OCI-LY7 (cell line): ENCODE results near the gene ZNF470.

Experiments
- EZH2phosphoT487 ChIP-seq: fragments of 200-600 bp; sonication (generic); IDR thresholded peaks from 2 replicates; pipeline ENCODE4 v1.6.1; 2018; ENCODE audit warnings: low read depth, borderline replicate concordance, mild to moderate bottlenecking, mixed run types, antibody characterized with exemption, low read length, moderate library complexity, mixed read lengths
- TF ChIP-seq, protein P1 (sequence below): fragments of 200-600 bp; sonication (generic); conservative IDR thresholded peaks from 2 replicates; pipeline ENCODE4 v1.5.1; 2014; ENCODE audit warnings: mild to moderate bottlenecking, antibody characterized with exemption, low read length, moderate library complexity, mixed read lengths

DNA sequence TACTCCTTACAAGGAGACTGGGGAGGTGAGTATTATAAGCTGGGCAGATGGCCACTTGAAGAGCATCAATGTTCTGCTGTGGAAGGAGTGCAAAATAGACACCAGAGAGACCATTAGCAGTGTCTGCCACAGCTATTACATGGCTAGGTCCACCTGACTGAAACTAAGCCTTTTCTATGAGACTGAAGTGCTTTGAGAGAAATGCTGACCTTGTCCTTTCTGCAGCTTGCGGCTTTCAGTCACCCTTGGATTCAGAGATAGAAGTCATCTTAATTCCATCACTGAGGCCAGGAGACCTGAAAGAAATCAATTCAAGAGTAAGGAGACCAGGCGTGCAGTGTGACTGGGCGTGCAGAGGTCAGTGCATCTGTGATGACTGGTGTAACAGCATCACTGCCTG is 29.8 kb upstream of the ZNF470 start:
- TF ChIP-seq, protein P1, sequence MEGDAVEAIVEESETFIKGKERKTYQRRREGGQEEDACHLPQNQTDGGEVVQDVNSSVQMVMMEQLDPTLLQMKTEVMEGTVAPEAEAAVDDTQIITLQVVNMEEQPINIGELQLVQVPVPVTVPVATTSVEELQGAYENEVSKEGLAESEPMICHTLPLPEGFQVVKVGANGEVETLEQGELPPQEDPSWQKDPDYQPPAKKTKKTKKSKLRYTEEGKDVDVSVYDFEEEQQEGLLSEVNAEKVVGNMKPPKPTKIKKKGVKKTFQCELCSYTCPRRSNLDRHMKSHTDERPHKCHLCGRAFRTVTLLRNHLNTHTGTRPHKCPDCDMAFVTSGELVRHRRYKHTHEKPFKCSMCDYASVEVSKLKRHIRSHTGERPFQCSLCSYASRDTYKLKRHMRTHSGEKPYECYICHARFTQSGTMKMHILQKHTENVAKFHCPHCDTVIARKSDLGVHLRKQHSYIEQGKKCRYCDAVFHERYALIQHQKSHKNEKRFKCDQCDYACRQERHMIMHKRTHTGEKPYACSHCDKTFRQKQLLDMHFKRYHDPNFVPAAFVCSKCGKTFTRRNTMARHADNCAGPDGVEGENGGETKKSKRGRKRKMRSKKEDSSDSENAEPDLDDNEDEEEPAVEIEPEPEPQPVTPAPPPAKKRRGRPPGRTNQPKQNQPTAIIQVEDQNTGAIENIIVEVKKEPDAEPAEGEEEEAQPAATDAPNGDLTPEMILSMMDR: no peak
- TF ChIP-seq EZH2phosphoT487: no peak
